Ishikawa (cell line): ENCODE measurements around the gene SDK1.

Source experiments
- CEBPB ChIP-seq: IDR thresholded peaks from 2 replicates; pipeline ENCODE4 v1.6.1; 2012
- CREB1 ChIP-seq: IDR thresholded peaks from 2 replicates; pipeline ENCODE4 v1.6.1; 2012; ENCODE audit warnings: low read depth
- EGR1 ChIP-seq: IDR thresholded peaks from 2 replicates; pipeline ENCODE4 v1.6.1; 2012
- EP300 ChIP-seq: IDR thresholded peaks from 2 replicates; pipeline ENCODE4 v1.6.1; 2012; ENCODE audit warnings: borderline replicate concordance
- FOXM1 ChIP-seq: IDR thresholded peaks from 2 replicates; pipeline ENCODE4 v1.6.1; 2012; ENCODE audit warnings: low read depth, borderline replicate concordance
- NFIC ChIP-seq: IDR thresholded peaks from 2 replicates; pipeline ENCODE4 v1.6.1; 2012
- RAD21 ChIP-seq: IDR thresholded peaks from 2 replicates; pipeline ENCODE4 v1.6.1; 2012; ENCODE audit warnings: low read depth
- TAF1 ChIP-seq: IDR thresholded peaks from 2 replicates; pipeline ENCODE4 v1.6.1; 2012; ENCODE audit warnings: low read depth, mild to moderate bottlenecking
- TCF12 ChIP-seq: IDR thresholded peaks from 2 replicates; pipeline ENCODE4 v1.6.1; 2012; ENCODE audit warnings: low read depth
- TEAD4 ChIP-seq: IDR thresholded peaks from 2 replicates; pipeline ENCODE4 v1.6.1; 2012
- YY1 ChIP-seq: IDR thresholded peaks from 2 replicates; pipeline ENCODE4 v1.6.1; 2012; ENCODE audit warnings: low read depth
- ZBTB7A ChIP-seq: IDR thresholded peaks from 2 replicates; pipeline ENCODE4 v1.6.1; 2012; ENCODE audit warnings: low read depth
- TF ChIP-seq, protein P1 (sequence below): IDR thresholded peaks from 2 replicates; pipeline ENCODE4 v1.6.1; 2012; ENCODE audit warnings: low read depth, mild to moderate bottlenecking
- TF ChIP-seq, protein P2 (sequence below): IDR thresholded peaks from 2 replicates; pipeline ENCODE4 v1.6.1; 2012
- TF ChIP-seq, protein P3 (sequence below): IDR thresholded peaks from 2 replicates; pipeline ENCODE4 v1.6.1; 2012

Gene SDK1

DNA sequence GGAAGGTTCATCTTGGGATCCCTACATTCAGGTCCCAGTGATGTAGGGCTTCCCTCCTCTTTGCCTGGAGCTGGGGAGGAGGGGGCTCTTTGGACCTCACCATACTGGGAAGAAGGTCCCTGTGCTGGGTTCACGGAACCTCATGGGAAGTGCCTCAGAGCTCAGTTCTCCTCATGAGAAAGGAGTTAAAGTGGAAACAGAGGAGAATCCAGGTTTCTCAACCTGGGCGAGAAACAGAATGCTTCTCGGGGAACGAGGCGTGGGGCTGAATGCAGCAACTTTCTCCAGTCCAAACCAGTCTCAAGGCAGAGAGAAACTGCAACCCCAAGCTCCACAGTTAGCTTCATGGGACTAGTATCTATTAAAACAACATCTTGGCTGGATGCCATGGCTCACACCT lies 998.4 kb downstream of the SDK1 start:
- TF ChIP-seq TCF12 (no peak), NFIC (no peak), FOXM1 (no peak), RAD21 (no peak)
- TF ChIP-seq, protein P1, sequence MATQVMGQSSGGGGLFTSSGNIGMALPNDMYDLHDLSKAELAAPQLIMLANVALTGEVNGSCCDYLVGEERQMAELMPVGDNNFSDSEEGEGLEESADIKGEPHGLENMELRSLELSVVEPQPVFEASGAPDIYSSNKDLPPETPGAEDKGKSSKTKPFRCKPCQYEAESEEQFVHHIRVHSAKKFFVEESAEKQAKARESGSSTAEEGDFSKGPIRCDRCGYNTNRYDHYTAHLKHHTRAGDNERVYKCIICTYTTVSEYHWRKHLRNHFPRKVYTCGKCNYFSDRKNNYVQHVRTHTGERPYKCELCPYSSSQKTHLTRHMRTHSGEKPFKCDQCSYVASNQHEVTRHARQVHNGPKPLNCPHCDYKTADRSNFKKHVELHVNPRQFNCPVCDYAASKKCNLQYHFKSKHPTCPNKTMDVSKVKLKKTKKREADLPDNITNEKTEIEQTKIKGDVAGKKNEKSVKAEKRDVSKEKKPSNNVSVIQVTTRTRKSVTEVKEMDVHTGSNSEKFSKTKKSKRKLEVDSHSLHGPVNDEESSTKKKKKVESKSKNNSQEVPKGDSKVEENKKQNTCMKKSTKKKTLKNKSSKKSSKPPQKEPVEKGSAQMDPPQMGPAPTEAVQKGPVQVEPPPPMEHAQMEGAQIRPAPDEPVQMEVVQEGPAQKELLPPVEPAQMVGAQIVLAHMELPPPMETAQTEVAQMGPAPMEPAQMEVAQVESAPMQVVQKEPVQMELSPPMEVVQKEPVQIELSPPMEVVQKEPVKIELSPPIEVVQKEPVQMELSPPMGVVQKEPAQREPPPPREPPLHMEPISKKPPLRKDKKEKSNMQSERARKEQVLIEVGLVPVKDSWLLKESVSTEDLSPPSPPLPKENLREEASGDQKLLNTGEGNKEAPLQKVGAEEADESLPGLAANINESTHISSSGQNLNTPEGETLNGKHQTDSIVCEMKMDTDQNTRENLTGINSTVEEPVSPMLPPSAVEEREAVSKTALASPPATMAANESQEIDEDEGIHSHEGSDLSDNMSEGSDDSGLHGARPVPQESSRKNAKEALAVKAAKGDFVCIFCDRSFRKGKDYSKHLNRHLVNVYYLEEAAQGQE = no peak

DNA sequence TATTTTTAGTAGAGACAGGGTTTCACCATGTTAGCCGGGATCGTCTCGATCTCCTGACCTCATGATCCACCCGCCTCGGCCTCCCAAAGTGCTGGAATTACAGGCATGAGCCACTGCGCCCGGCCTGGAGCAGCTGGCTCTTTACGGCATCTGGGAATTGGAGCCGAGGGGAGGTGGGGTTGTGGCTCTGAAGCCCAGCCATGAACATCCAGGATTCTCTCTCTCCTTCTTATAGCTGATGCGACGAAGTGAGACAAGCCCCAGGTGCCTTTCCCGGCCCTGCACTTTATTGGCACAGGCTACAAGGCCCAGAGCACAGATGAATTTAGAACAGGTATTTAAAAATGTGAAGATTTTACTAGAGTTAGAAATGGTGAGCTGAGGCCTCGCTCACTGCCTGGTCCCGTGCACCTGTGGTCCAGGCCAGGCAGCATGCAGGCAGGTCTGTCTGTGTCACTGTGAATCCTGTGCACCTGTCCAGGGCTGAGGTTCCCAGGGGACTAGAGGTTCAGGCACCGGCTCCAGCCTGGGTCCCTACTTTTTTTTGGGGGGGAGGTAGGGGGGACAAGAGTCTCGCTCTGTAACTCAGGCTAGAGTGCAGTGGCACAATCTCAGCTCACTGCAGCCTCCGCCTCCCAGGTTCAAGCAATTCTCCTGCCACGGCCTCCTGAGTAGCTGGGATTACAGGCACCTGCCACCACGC lies 1001.3 kb downstream of the SDK1 start:
- TF ChIP-seq NFIC (no peak), TCF12 (no peak), TAF1 (no peak), RAD21 (no peak), EGR1 (no peak), CEBPB (no peak), FOXM1 (no peak), YY1 (no peak)
- TF ChIP-seq, protein P2, sequence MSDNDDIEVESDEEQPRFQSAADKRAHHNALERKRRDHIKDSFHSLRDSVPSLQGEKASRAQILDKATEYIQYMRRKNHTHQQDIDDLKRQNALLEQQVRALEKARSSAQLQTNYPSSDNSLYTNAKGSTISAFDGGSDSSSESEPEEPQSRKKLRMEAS = no peak

DNA sequence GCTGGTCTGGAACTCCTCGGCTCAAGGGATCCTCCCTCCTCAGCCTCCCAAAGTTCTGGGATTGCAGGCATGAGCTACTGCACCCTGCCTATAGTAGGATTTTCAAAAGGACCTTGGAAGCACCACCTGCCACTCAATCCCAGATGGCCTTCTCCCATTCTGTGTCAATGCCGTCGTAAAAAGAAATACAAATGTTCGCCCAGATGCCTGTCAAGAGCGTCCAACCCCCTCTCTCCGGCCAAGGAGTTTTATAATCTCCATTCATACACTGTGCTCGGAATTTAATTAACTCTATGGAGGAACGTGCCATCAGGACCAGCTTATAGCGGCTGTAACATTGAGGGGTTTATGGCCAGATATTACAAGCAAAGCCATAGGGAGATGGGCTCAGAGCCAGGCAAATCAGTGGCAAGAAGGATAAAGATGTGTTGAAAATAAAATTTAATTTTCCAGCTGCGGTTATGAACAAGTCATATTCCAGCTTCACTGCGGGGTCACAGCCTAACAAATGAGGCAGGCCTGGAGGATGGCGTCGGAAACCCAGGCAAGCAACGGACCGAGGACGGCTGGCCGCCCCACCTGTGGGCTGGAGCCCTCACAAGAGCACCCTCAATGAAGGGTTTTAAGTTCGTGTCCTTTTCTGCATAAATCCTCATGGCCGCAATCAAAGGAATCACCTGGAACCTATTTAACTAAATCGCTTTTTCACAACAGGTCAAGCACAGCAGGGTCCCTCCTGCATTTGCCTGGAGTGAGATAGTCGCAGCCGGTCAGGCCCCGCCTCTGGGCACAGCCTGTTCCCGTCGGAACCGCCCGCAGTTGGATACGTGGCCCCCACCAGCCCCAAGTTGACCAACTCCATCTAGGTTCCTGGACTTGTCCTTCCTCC lies 1006.5 kb downstream of the SDK1 start:
- TF ChIP-seq TCF12 = no peak

DNA sequence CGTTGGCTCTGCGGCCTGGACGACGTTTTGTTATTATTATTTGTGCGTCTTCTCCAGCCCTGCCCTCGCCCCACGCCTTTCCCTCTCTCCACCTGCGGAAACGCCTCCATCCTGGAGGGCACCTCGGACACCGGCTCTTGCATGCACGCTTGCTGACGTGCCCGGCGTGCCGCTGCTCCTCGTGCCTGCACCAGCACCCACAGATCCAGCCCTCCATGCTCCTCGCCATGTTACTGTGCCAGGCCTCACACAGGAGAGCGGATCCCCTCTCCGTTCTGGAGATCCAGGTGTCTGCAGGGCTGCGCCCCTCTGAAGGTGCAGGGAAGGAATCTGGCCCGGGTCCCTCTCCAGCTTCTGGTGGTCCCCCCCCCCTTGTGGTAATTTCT lies 1007.1 kb downstream of the SDK1 start:
- TF ChIP-seq, protein P1 = no peak
- TF ChIP-seq RAD21 (no peak), ZBTB7A (no peak), YY1 (no peak), TCF12 (no peak), EP300 (no peak), EGR1 (no peak), TAF1 (no peak), TEAD4 (no peak), CREB1 (no peak), FOXM1 (no peak), CEBPB (no peak), NFIC (no peak)
- TF ChIP-seq, protein P2 = no peak
- TF ChIP-seq, protein P3, sequence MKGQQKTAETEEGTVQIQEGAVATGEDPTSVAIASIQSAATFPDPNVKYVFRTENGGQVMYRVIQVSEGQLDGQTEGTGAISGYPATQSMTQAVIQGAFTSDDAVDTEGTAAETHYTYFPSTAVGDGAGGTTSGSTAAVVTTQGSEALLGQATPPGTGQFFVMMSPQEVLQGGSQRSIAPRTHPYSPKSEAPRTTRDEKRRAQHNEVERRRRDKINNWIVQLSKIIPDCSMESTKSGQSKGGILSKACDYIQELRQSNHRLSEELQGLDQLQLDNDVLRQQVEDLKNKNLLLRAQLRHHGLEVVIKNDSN = no peak
